ENCODE data around the gene RIMBP2.
"Not testable (repeated sequence)": the region's sequence is repeated elsewhere in the genome, so short reads cannot be mapped to it uniquely, and the experiment has no call there.

RIMBP2 gene

DNA sequence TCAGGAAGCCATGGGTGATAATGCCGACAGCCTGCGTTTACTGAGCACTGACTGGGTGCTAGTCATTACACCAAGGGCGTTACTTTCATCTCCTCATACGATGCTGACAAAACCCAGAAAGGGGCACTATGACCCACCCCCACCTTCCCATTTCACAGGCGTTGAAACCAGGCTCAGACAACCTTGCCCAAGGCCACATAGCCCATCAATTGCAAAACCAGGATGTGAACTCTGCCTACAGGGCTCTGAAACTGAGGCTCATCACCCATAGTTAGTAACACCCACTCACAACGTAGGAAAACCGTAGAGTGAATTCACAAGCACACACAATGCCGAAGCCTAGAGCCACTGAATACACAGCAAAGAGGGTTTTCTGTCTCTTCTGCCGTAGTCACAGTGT, 119.9 kb downstream of the RIMBP2 start:
- DNase-seq (ENCODE audit: low read depth in 2 of 2) = no peak

DNA sequence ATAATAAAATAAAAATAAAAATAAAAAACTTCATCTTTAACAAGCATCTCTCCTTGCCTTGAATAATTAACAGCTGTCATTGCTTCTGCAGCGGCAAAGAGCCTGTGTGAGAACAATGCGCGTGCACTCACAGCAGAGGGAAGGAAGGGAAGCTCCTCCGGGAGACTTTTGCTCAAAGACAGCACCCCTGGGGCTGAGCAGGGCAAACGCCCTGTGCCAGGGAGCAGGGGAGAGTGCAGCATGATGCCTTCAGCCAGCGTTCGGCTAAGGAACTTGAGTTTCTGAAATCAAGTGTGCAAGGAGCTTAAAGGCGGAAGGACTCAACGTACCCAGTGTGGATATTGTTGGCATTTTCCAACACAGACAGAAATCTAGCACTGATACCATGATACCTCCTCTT, 120.5 kb downstream of the RIMBP2 start:
- no peak for DNase-seq (ENCODE audit: low read depth in 2 of 2)

DNA sequence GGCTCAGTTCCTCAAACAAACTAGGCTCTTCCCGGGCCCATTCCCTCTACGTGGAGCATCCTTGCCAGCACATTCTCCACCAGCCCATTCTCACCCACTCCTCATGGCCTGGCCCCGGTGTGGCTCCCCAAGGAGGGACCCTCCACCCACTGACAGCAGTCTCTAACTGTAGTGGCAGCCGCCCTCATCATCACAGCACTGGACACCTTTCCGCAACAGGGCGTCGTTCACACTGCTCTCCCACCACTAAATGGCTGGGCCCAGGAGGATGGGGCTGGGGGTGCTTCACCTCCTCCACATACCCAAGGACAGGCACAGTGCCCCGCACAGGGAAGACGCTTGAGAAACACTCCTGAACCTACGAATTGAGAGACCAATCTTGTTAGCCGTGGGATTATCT, 123.0 kb downstream of the RIMBP2 start:
- no peak for DNase-seq (ENCODE audit: low read depth in 2 of 2)

DNA sequence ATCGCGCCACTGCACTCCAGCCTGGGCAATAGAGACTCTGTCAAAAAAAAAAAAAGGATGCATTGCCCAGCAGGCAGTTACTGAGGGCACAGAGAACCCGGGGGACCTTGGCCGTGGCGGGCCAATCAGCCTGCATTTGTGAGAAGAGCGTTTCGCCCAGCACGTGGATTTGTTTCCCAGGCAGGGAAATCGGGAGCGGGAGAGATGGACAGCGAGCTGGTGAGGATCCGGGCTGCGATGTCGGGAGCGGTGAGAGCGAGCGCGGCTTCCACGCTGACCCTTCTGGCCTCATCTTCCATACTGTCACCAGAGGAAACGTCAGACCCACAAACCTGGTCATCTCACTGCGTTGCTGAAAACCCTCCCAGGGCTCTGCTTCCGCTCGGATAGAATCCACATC, 123.5 kb downstream of the RIMBP2 start:
- no peak for DNase-seq (ENCODE audit: low read depth in 2 of 2)

DNA sequence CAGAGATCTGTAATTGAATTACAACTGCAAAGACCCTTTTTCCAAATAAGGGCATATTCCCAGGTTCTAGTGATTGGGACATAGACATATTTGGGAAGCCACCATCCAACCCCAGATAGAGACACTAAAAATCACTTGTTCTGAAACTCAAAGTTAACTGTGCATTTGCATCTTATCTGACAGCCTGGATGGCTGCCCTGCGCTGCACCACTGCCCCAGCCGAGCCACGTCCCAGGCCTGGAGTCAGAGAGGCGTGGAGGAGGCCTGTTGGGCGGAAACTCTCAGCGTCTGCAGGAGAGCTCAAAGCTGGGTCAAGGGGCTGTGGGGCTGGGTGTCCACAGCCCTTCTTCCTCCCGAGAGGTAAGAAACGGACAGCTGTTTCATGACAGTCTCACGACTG, 124.4 kb downstream of the RIMBP2 start:
- DNase-seq (ENCODE audit: low read depth in 2 of 2) = no peak

DNA sequence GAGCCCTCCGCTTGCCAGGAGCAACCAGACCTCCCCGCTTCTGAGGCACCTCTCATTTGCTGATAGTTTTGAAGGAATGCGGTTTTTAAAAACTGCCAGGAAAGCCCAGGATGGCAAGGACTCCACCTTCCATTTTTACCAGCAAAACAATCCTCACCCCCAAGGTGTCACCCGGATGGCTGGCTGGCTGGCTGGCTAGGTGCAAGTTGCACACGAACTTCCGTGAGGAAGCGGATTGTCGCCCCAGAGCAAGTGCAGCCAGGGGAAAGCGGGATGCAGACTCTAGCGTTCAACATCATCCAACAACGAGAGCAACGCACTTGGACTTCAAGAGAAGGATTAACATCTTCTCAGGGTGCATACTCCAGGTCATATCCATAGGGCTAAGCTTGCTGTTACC, 125.4 kb downstream of the RIMBP2 start:
- DNase-seq (ENCODE audit: low read depth in 2 of 2) = no peak

DNA sequence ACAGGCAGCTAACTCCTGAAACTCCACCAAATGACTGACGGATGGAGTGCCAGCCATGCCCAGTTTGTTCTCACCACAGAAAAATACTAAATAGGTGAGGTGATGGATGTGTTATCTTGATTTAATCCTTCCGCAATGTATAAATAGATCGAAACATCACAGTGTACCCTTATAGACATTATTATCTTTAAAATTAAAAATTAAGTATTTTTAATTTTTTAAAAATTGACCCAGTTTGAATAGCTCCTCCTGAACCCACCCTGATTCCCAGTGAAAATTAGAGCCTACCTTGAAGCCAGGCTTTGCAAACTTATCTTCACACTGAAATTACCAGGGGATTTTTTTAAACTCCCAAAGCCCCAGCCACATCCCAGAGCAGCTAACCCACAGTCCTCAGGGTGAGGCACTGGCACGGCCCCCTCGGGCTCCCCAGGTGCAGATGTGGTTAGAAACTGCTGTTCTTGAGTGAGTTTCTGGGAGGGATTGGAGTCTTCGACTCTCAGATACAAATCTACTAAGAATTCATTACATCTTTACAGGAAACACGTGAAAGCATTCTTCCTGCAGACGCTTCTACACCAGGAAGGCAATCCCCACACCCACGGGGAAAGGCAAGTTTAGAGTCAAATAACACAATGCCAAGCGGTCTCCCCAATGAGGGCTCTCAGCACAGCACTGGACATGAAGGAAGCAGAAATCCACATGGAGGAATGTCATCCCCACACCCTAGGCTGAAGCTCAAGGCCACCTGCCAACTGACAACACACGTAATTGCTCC, 126.4 kb downstream of the RIMBP2 start:
- DNase-seq (ENCODE audit: low read depth in 2 of 2) = no peak

DNA sequence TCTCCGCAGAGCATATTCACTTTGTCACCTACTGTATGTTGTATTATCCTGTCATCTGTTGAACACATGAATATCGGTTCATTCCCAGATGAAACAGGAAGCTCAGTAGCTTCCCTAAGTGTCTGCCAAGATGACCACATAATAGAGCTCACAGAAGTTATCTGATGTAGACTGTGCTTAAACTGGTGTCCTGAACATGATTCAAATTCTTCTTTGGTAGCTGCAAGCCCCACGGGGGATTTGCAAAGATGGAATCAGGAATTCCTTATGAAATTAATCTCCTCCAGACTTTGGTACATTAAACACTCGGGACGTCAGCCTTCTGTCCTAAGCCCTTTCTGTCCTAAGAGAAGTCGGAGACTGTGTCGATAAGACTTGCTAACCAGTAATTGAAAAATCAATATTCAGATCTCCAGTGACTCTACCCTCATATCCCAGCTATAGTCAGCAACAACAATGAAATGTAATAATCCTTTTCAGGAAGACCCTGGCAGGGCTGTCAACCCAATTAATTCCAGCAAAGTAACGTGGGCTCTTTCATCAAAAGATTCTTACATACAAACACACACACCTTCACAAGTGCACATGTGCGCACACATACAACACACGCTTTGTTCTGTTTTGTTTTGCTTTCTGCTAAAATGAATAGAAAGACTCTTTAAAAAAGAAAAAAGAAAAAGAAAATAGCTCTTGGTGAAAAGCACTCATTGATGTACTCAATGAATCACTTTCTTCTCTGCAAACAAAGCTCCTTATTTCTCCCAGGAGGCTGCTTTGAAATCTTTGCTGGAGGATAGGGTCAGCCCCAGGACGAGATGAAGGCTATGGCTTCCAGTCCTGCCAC, 127.2 kb downstream of the RIMBP2 start:
- no peak for DNase-seq (ENCODE audit: low read depth in 2 of 2)

DNA sequence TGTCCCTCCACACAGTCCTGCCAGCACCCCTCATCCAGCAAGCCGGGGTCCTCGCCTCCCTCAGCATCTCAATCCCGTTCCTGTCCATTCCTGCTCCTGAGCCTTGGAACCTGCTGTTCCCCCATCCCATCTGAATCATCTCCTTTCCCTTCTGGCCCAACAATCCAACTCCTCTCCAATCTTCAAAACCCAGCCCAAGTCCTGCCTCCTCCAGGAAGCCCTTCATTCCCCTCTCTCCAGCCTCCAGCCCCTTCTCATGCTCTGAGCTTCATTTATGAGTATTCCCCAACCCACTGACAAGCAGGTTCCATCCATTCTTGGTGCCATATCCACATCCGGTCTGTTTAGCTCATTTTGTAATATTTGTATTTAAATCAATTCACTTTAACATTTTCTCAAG, 128.1 kb downstream of the RIMBP2 start:
- DNase-seq (ENCODE audit: low read depth in 2 of 2) = no peak

DNA sequence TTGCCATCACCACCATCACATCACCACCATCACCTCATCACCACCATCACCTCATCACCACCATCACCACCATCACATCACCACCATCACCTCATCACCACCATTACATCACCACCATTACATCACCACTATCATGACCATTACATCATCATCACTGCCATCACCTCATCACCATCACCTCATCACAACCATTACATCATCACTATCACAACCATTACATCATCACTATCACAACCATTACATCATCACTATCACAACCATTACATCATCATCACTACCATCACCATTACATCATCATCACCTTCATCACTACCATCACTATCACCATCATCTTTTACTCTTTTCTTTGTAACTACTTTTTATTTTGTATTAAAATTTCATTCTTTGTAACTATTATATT, 131.6 kb downstream of the RIMBP2 start:
- DNase-seq (ENCODE audit: low read depth in 2 of 2) = not testable (repeated sequence)

DNA sequence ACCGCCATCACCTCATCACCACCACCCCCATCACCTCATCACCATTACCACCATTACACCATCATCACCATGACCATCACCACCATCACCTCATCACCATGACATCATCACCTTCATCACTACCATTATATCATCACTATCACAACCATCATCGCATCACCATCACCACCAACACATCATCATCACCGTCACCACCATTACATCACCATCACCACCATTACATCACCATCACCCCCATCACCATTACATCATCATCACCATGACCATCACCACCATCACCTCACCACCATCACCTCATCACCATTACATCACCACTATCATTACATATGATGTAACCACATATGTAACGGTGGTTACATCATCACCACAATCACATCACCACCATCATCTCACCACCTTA, 132.3 kb downstream of the RIMBP2 start:
- DNase-seq (ENCODE audit: low read depth in 2 of 2) = no peak

DNA sequence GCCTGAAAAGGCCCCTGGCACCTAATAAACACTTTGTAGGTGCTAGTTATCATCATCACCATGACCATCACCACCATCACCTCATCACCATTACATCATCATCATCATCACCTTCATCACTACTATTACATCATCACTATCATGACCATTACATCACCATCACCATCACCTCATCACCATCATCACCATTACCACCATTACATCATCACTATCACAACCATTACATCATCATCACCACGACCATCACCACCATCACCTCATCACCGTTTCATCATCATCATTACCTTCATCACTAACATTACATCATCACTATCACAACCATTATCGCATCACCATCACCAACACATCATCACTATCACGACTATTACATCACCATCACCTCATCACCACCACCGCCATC, 132.8 kb downstream of the RIMBP2 start:
- no peak for DNase-seq (ENCODE audit: low read depth in 2 of 2)

DNA sequence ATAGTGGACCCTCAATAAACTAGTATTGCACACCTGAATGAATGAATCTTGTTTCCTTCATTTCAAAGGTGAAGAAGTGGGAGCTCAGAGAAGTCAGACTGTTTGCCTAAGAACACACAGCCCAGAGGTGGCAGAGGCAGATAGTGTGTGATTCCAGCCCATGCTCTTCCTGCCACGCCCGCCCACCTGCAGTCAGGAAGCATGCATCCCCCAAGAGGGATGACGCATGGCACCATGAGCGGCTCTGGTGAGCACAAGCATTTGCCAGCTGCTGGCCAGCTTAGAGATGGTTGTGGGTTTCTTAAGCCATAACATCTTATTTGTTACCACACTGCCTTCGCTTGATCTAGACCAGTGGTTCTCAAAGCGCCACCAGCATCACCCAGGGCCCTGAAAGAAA, 133.8 kb downstream of the RIMBP2 start:
- DNase-seq (ENCODE audit: low read depth in 2 of 2) = no peak

DNA sequence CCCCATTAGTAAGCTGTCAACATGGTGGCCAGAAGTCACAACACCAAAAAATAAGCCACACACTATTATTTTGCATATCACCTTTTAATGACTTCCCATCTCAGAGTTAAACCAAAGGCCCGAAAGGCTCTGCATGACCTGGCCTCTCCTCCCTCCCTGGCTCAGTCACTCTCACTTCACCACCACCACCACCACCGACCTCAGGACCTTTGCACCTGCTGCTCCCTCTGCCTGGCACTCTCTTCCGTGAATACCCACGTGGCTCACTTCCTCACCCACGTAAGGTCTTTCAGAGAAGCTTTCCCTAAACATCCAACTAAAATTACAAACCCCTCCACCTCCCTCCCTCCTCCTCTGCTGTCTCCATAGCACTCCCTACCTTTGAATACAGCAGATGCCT, 134.3 kb downstream of the RIMBP2 start:
- DNase-seq (ENCODE audit: low read depth in 2 of 2) = no peak

DNA sequence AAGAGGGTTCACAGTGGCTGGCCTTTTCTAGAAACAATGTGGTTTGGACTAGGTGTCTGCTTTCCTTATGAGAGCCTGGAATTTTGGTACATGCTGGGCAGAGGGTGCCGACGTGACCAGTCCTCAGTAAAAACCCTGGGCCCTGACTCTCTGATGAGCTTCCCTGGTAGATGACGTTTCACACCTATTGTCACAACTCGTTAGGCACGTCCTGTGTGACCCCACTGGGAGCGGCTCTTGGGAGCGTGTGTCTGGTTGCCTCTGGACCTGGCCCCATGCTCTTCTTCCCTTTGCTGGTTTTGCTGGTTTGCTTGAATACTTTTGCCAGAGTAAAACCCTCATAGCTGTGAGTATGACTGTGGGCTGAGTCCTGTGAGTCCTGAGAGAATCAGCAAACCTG, 136.9 kb downstream of the RIMBP2 start:
- DNase-seq (ENCODE audit: low read depth in 2 of 2) = no peak

DNA sequence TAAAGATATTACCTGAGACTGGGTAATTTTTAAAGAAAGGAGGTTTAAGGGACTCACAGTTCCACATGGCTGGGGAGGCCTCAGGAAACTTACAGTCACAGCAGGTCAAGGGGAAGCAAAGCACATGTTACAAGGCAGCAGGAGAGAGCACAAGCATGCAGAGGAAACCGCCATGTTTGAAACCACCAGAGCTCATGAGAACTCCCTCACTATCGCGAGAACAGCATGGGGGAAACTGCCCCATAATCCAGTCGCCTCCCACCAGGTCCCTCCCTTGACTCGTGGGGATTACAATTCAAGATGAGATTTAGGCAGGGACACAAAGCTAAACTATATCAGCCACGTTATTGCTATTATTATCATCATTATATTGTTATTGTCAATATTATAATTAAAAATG, 138.7 kb downstream of the RIMBP2 start:
- DNase-seq (ENCODE audit: low read depth in 2 of 2) = no peak

DNA sequence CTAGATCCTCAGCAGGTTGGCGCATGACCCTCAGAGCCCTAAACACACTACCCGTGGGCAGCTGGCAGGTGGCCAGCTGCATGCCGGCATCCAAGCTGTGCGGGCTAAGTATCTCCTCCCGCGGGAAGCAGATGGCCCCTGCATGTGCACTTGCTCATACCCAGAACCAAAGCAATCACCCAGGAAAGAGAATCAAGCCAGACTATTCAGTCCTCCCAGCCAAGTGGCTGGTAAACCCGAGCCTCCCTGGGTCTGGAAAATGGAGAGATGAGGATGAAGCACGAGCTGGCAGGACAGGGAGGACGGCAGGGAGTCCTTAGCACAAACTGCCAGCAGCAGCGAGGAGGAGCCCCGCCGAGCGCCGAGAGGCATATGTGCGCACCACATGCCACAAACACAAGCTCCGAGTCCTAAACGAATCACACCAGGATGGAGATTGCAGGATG, 139.7 kb downstream of the RIMBP2 start:
- DNase-seq (ENCODE audit: low read depth in 2 of 2) = no peak

DNA sequence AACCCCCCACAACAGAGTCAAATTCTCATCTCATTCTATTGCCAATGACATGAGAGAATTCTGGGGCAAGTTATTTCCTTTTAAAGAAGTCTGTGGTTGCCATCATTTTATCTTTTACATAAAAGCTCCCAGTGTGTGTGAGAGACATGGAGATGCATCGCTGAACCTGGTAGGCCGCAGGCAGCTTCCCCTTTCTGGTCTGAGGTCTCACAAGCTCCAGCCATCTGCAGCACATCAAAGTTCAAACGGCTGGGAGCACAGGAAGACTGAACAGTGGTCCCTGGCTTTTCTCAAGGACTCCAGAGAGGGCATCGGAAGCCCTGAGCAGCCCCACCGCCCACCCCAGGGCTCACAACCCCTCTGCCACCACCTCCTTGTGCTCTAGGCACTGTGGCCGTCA, 141.7 kb downstream of the RIMBP2 start:
- DNase-seq (ENCODE audit: low read depth in 2 of 2) = no peak

DNA sequence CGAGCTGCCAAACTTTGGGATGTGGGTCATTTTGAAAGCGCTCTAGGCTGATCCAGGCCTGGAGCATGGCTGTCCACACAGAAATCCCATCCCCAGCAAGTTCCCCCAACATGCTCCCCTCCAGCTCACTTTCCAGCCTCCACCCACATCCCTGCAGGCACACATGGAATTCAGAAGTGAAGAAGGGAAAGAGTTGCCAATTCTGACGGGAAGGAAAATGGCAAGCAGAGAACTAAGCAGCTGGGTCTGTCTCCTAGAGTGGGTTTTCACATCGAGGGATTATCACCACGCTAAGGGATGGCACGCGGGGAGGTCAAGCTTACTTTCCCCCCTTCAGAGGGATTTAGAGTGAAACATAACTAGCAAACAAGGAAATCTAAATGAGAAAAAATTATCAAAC, 142.3 kb downstream of the RIMBP2 start:
- no peak for DNase-seq (ENCODE audit: low read depth in 2 of 2)

DNA sequence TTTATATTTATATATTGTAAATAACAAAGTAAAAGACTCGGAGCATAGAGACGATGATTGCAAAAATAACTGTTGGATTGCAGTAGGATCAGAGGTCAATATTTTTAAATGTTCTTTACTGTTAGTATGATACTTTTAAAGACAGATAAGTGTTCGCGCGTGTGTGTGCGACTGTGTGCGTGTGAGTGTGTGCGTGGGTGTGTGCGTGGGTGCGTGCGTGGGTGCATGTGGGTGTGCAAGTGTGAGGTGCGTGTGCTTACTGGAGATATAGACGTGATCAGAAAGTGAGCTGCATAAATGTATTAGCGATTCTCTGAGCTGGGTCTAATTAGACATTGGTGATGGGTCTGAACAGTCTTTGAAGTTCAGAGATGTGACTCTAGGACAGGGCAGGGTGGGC, 142.9 kb downstream of the RIMBP2 start:
- DNase-seq (ENCODE audit: low read depth in 2 of 2) = no peak

DNA sequence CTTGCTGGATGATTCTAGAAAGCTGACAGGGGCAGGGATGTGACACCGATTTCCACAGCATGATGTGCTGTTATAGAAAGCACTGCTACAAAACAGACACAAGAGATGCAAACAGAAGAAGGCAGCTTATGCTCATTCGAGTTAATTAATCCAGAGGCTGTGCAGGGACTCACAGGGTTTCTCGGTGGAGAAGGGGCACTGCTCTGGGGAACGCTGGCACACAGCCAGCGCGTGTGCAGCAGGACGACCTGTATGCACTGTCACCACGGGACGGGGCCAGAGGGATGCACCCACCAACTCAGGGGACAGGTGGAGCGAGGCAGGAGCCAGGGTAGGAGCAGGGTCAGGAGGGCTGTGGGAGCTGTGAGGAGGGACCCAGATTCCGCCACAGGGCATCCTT, 143.5 kb downstream of the RIMBP2 start:
- DNase-seq (ENCODE audit: low read depth in 2 of 2) = no peak

DNA sequence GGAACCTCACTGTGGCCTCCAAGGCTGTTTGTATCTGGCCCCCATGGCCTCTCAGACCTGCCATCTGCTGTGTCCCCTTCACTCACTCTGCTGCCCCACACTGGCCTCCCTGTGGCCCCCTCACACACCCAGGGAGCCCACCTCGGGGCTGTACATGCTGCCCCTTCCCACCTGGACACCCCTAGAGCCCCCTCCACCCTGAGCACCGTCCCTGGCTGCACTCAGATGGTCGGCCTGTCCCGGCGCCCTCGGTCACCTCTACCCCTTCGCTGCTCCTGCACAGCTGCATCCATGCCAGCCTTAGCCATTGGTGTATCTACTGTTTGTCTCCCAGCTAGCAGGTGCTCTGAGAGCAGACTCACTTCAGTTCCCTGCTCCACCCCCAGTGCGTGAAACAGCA, 144.4 kb downstream of the RIMBP2 start:
- DNase-seq (ENCODE audit: low read depth in 2 of 2) = no peak

DNA sequence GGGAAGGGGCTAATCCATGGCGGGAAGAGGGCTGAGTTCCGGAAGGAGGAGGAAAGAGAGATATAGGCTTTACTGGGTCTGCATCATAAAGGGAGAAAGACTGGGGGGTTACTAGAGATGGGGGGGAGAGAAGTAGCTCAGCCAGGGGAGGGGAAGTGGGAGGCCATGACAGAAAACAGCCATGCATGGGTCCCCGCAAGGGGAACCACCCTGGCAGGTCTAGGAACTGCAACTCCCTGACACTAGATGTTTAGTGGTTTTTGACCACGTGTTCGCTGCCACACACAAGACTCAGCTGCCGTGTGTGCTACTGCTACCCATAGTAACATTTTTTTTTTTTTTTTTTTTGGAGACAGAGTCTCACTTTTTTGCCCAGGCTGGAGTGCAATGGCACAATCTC, 145.0 kb downstream of the RIMBP2 start:
- no peak for DNase-seq (ENCODE audit: low read depth in 2 of 2)
